GM18873 (cell line): Measurements from ENCODE around the gene BCAS1.

Experiments used
- ATAC-seq: cut with Tn5 transposase; IDR thresholded peaks from one replicate; pipeline ENCODE4 v1.9.1; 2021; ENCODE audit warnings: mild to moderate bottlenecking, moderate library complexity, moderate number of reproducible peaks; ENCODE audit not compliant: unreplicated experiment, low FRiP score

The BCAS1 gene

GRCh38 chr20:54082100-54082499 is 11.7 kb upstream of the BCAS1 start:
- no peak for ATAC-seq

- no peak for ATAC-seq
Observed at GRCh38 chr20:54079652-54080051, 9.3 kb upstream of the BCAS1 start.

GRCh38 chr20:54078296-54078984 is 8.0 kb upstream of the BCAS1 start:
- peak; percentile 53 for ATAC-seq

- ATAC-seq: no peak
Observed at GRCh38 chr20:54076259-54076658, 5.9 kb upstream of the BCAS1 start.

- no peak for ATAC-seq
Observed at GRCh38 chr20:54075322-54075721, 4.9 kb upstream of the BCAS1 start.

- no peak for ATAC-seq
Observed at GRCh38 chr20:54074511-54074910, 4.1 kb upstream of the BCAS1 start.

- ATAC-seq: no peak
Observed at GRCh38 chr20:54073288-54073687, 2.9 kb upstream of the BCAS1 start.

- ATAC-seq: no peak
Observed at GRCh38 chr20:54069501-54069971, 858 bp downstream of the BCAS1 start.

- no peak for ATAC-seq
Observed at GRCh38 chr20:54068966-54069365, 1.4 kb downstream of the BCAS1 start.

GRCh38 chr20:54068495-54068894 is 1.9 kb downstream of the BCAS1 start:
- ATAC-seq: no peak

GRCh38 chr20:54067606-54068174 is 2.7 kb downstream of the BCAS1 start:
- ATAC-seq: no peak

- no peak for ATAC-seq
Observed at GRCh38 chr20:54065601-54066038, 4.8 kb downstream of the BCAS1 start.

- ATAC-seq: no peak
Observed at GRCh38 chr20:54064939-54065338, 5.5 kb downstream of the BCAS1 start.

GRCh38 chr20:54063992-54064676 is 6.3 kb downstream of the BCAS1 start:
- ATAC-seq: peak; percentile 38

GRCh38 chr20:54063580-54063979 is 6.8 kb downstream of the BCAS1 start:
- no peak for ATAC-seq

- ATAC-seq: no peak
Observed at GRCh38 chr20:54062812-54063280, 7.5 kb downstream of the BCAS1 start.

- ATAC-seq: no peak
Observed at GRCh38 chr20:54061101-54061881, 9.1 kb downstream of the BCAS1 start.

- no peak for ATAC-seq
Observed at GRCh38 chr20:54059691-54060364, 10.6 kb downstream of the BCAS1 start.

GRCh38 chr20:54058420-54059139 is 11.8 kb downstream of the BCAS1 start:
- no peak for ATAC-seq
